Adipocyte (in vitro differentiated cells): ENCODE results near the gene CHMP6.

Experiments used
- DNase-seq: peaks from one replicate; pipeline ENCODE4 v3.0.0-alpha.2; 2015; ENCODE audit warnings: low read depth
- H3K27me3 ChIP-seq: replicated peaks from 2 replicates; pipeline ENCODE4 v1.7.0; 2013; ENCODE audit warnings: mild to moderate bottlenecking, low read length, moderate library complexity; ENCODE audit not compliant: control insufficient read depth, insufficient read depth
- H3K36me3 ChIP-seq: 2 replicates; pipeline ENCODE4 v1.7.0; 2013; ENCODE audit warnings: low read length, mild to moderate bottlenecking, moderate library complexity; ENCODE audit not compliant: control insufficient read depth, insufficient read depth, severe bottlenecking
- H3K4me1 ChIP-seq: 2 replicates; pipeline ENCODE4 v1.7.0; 2013; ENCODE audit warnings: mild to moderate bottlenecking, low read length, moderate library complexity; ENCODE audit not compliant: control insufficient read depth, insufficient read depth
- H3K4me3 ChIP-seq: 2 replicates; pipeline ENCODE4 v1.7.0; 2013; ENCODE audit warnings: mild to moderate bottlenecking, low read length, moderate library complexity
- H3K9ac ChIP-seq: 2 replicates; pipeline ENCODE4 v1.7.0; 2013; ENCODE audit warnings: mild to moderate bottlenecking, low read length, moderate library complexity
- H3K9me3 ChIP-seq: 2 replicates; pipeline ENCODE4 v1.7.0; 2013; ENCODE audit warnings: mild to moderate bottlenecking, low read length, moderate library complexity; ENCODE audit not compliant: control insufficient read depth

Gene CHMP6

GRCh38 chr17:81030741-81031565, 39.3 kb downstream of the CHMP6 start:
- H3K27me3 ChIP-seq, result peaks cover 14% of the 10 kb centered on the region
- peaks cover 26% of the 10 kb centered on the region for H3K4me1 ChIP-seq
- DNase-seq, result no peak

GRCh38 chr17:81031566-81032550, 40.2 kb downstream of the CHMP6 start:
- no peak for DNase-seq
- Histone ChIP-seq H3K9ac (no peak overlapping the region), H3K4me3 (no peak overlapping the region), H3K36me3 (no peaks in the 10 kb centered on the region), H3K4me1 (peaks cover 24% of the 10 kb centered on the region), H3K9me3 (no peaks in the 10 kb centered on the region), H3K27me3 (peaks cover 14% of the 10 kb centered on the region)

More at GRCh38 chr17:81030741-81031565, 39.3 kb downstream of the CHMP6 start:
- Histone ChIP-seq H3K4me3 (no peak overlapping the region), H3K9ac (no peak overlapping the region), H3K36me3 (no peaks in the 10 kb centered on the region), H3K9me3 (no peaks in the 10 kb centered on the region)

- peaks cover 18% of the 10 kb centered on the region for H3K4me1 ChIP-seq
- no peak overlapping the region for H3K4me3 ChIP-seq
- no peak overlapping the region for H3K9ac ChIP-seq
- H3K36me3 ChIP-seq, result no peaks in the 10 kb centered on the region
- no peak for DNase-seq
- peaks cover 6% of the 10 kb centered on the region for H3K27me3 ChIP-seq
- no peaks in the 10 kb centered on the region for H3K9me3 ChIP-seq
Measured at GRCh38 chr17:81032641-81033480, 41.2 kb downstream of the CHMP6 start.

- peak; percentile 31 for DNase-seq
- no peaks in the 10 kb centered on the region for H3K36me3 ChIP-seq
- H3K9ac ChIP-seq, result peak overlapping the region; percentile 78
- H3K4me1 ChIP-seq, result peaks cover 22% of the 10 kb centered on the region
- H3K4me3 ChIP-seq, result peak overlapping the region; percentile 87
- H3K9me3 ChIP-seq, result no peaks in the 10 kb centered on the region
- H3K27me3 ChIP-seq, result no peaks in the 10 kb centered on the region
Measured at GRCh38 chr17:81033535-81034167, 42.0 kb downstream of the CHMP6 start.

- Histone ChIP-seq H3K27me3 (no peaks in the 10 kb centered on the region), H3K9ac (peak overlapping the region; percentile 78), H3K36me3 (no peaks in the 10 kb centered on the region), H3K4me3 (peak overlapping the region; percentile 87), H3K9me3 (no peaks in the 10 kb centered on the region), H3K4me1 (peaks cover 26% of the 10 kb centered on the region)
- no peak for DNase-seq
Measured at GRCh38 chr17:81034168-81034777, 42.6 kb downstream of the CHMP6 start.

- no peaks in the 10 kb centered on the region for H3K36me3 ChIP-seq
- no peaks in the 10 kb centered on the region for H3K27me3 ChIP-seq
- H3K4me3 ChIP-seq, result peak within 1 kb of the TSS; percentile 87
- H3K4me1 ChIP-seq, result peaks cover 30% of the 10 kb centered on the region
- H3K9me3 ChIP-seq, result no peaks in the 10 kb centered on the region
- DNase-seq, result peak; percentile 98
- peak within 1 kb of the TSS; percentile 78 for H3K9ac ChIP-seq
Measured at GRCh38 chr17:81034779-81035520, 43.3 kb downstream of the CHMP6 start, which contains the start of gene BAIAP2. BAIAP2 (plus strand) TSS chr17:81035151; CDS start chr17:81035255, 104 bp downstream.

GRCh38 chr17:81035521-81036196, 44.0 kb downstream of the CHMP6 start:
- Histone ChIP-seq H3K9me3 (no peaks in the 10 kb centered on the region), H3K4me1 (peaks cover 37% of the 10 kb centered on the region), H3K9ac (peak overlapping the region; percentile 72), H3K36me3 (no peaks in the 10 kb centered on the region), H3K27me3 (no peaks in the 10 kb centered on the region), H3K4me3 (peak overlapping the region; percentile 79)
- DNase-seq, result peak; percentile 55

GRCh38 chr17:81036197-81036941, 44.7 kb downstream of the CHMP6 start:
- H3K4me3 ChIP-seq, result peak overlapping the region; percentile 79
- no peaks in the 10 kb centered on the region for H3K9me3 ChIP-seq
- peak overlapping the region; percentile 72 for H3K9ac ChIP-seq
- peaks cover 43% of the 10 kb centered on the region for H3K4me1 ChIP-seq
- no peaks in the 10 kb centered on the region for H3K36me3 ChIP-seq
- DNase-seq, result no peak
- no peaks in the 10 kb centered on the region for H3K27me3 ChIP-seq
